GM21367 (cell line): Measurements from ENCODE around the gene OR2L13.
"Not testable (repeated sequence)": the region's sequence is repeated elsewhere in the genome, so short reads cannot be mapped to it uniquely, and the experiment has no call there.

Experiments used
- ATAC-seq: cut with Tn5 transposase; IDR thresholded peaks from one replicate; pipeline ENCODE4 v1.9.1; 2021; ENCODE audit not compliant: unreplicated experiment

The OR2L13 gene, protein sequence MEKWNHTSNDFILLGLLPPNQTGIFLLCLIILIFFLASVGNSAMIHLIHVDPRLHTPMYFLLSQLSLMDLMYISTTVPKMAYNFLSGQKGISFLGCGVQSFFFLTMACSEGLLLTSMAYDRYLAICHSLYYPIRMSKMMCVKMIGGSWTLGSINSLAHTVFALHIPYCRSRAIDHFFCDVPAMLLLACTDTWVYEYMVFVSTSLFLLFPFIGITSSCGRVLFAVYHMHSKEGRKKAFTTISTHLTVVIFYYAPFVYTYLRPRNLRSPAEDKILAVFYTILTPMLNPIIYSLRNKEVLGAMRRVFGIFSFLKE

GRCh38 chr1:248094884-248095283 lies at the start of gene OR2L13:
OR2L13 (plus strand) TSS chr1:248095184; CDS start chr1:248099376, 4,192 bp downstream.
- ATAC-seq = no peak

GRCh38 chr1:248045209-248045608 lies 49.8 kb upstream of the OR2L13 start:
- ATAC-seq = no peak

DNA sequence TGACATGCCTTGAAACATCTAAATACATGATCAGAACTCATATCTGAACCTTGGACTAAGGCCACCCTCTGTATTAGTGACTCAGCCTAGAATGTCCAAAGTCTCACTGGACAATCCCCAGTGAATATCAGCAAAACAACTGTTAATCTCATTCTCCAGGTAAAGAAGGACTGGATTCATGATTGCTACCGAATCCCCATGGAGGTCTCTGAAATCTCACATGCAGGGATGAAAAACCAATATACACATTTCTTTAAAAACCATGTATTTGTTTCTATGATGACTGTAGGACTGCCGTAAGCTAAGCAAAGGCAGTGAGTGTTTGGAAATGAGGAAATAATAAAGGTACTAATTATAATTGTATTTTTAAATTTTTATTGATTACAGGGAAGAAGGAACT lies 48.4 kb upstream of the OR2L13 start, which contains the start of gene OR2L3:
TSS of gene OR2L3 (plus strand) at position 301 of the 400 bp plus-strand sequence. CDS start 13,846 bp downstream, outside the sequence.
- no peak for ATAC-seq

- no peak for ATAC-seq
Observed at GRCh38 chr1:248047008-248047407, 48.0 kb upstream of the OR2L13 start.

DNA sequence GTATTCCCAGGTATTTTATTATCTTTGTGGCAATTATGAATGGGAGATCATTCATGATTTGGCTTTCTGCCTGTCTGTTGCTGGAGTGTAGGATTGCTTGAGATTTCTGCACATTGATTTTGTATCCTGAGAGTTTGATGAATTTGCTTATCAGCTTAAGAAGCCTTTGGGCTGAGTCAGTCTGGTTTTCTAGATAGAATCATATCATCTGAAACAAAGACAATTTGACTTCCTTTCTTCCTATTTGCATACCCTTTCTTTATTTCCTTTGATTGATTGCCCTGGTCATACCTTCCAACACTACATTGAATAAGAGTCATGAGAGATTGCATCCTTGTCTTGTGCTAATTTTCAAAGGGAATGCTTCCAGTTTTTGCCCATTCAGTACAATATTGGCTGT lies 40.3 kb upstream of the OR2L13 start:
- ATAC-seq = no peak

- no peak for ATAC-seq
Observed at GRCh38 chr1:248055261-248055660, 39.7 kb upstream of the OR2L13 start.

- ATAC-seq = no peak
Observed at GRCh38 chr1:248065071-248065470, 29.9 kb upstream of the OR2L13 start.

- ATAC-seq = no peak
Observed at GRCh38 chr1:248065604-248066003, 29.4 kb upstream of the OR2L13 start.

- ATAC-seq = not testable (repeated sequence)
Observed at GRCh38 chr1:248083864-248084263, 11.1 kb upstream of the OR2L13 start.

GRCh38 chr1:248098529-248098928 lies 3.5 kb downstream of the OR2L13 start:
- no peak for ATAC-seq

DNA sequence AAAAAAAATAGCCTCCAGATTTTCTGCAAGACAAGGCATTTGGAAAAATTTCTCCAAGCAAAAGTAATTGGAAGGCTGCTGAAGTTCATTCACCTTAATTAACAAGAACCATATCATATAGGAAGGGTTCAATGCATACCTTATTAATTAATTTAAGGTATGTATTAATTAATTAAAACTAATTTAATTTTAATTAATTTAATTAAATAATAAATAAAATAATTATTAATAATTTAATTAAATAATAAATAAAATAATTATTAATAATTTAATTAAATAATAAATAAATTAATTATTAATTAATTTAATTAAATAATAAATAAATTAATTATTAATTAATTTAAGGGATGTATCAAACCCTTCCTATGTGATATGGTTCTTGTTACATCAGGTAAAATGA lies 7.9 kb downstream of the OR2L13 start:
- ATAC-seq = no peak

GRCh38 chr1:248111157-248111556 lies 16.2 kb downstream of the OR2L13 start:
- no peak for ATAC-seq

GRCh38 chr1:248114890-248115289 lies 19.9 kb downstream of the OR2L13 start:
- ATAC-seq = no peak

GRCh38 chr1:248127653-248128052 lies 32.7 kb downstream of the OR2L13 start:
- no peak for ATAC-seq

DNA sequence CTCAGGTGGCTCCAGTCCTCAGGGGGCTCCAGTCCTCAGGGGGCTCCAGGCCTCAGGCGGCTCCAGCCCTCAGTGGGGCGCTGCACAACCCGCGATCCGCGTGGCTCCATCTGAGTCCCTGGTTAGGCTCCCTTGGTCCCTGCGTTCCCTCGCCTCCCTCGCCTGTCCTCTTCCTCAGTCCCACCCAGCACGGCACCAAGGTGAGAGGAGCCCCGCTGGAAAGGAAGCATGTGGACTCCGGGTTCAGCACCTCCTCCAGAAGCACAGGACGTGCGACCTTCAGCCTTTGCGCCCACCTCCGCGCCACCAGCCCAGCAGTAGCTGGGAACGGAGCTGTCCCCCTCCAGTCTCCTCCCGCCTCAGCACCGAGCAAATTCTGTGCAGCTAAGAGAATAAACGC lies 41.8 kb downstream of the OR2L13 start:
- no peak for ATAC-seq

GRCh38 chr1:248140846-248141245 lies 45.9 kb downstream of the OR2L13 start:
- ATAC-seq = no peak

DNA sequence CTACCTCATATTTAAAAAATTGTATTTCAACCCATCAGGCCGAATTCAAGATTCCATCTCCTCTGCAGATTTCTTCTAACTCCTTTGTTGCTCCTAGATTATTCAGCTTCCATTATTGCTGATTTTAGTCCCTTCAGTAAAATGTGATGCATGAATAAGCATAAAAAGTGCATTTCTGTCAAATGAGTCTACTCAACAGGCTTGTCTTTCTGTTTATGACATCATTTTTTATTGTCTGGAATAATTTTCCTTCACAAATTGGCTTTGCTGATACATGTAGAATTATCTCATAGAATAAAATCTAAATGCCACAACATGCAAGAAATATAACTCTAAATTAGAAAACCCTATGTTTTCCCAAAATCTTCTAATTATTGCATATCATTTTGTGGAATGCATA lies 48.3 kb downstream of the OR2L13 start:
- ATAC-seq = no peak

GRCh38 chr1:248144513-248145198 lies 49.7 kb downstream of the OR2L13 start, which contains the start of gene OR2M5:
OR2M5 (plus strand) TSS chr1:248145148; CDS start chr1:248145148, 0 bp downstream.
- no peak for ATAC-seq
